Upper lobe of right lung (tissue), 1 donor: ENCODE measurements around the gene RFX3. TPM values are rescaled to one million over a fixed set of nuclear protein-coding genes. Genes with fewer than 3 reads are reported as not detected.

ENCODE experiments used
- ATAC-seq: fragments of 200-7000 bp; cut with Tn5 transposase; one replicate; pipeline ENCODE4 v1.9.1; 2020; ENCODE audit warnings: mild to moderate bottlenecking, moderate library complexity
- DNase-seq: peaks from one replicate; pipeline ENCODE4 v3.0.0-alpha.2; 2020
- H3K27ac ChIP-seq: fragments of 200-600 bp; one replicate; pipeline ENCODE4 v1.8.0; 2022
- H3K27me3 ChIP-seq: fragments of 200-600 bp; one replicate; pipeline ENCODE4 v1.8.0; 2022; ENCODE audit warnings: mild to moderate bottlenecking
- H3K36me3 ChIP-seq: fragments of 200-600 bp; one replicate; pipeline ENCODE4 v1.8.0; 2022
- H3K4me1 ChIP-seq: fragments of 200-600 bp; one replicate; pipeline ENCODE4 v1.8.0; 2022
- H3K4me3 ChIP-seq: fragments of 200-600 bp; one replicate; pipeline ENCODE4 v1.8.0; 2022; ENCODE audit warnings: mild to moderate bottlenecking
- H3K9me3 ChIP-seq: fragments of 200-600 bp; one replicate; pipeline ENCODE4 v1.8.0; 2022
- intact Hi-C: fragments of 100-400 bp; cut with DNase I; formaldehyde crosslinking; loops from one replicate; pipeline ENCODE4 v1.11.0; 2022
- total RNA-seq: library from RNA; stranded (reverse); fragmentation: NEBNext Ultra II Directional; extraction: Animal tissue kit (Norgen Biotek cat#: 25700); gene quantifications from one replicate; pipeline ENCODE4 v1.2.1, GENCODE V29; 2021
- TF ChIP-seq, protein P1 (sequence below): fragments of 200-600 bp; IDR thresholded peaks from one replicate; pipeline ENCODE4 v1.8.0; 2022; ENCODE audit warnings: antibody characterized with exemption
- donor health status: DM: no; HTN: yes; CAD: no; lungs with severe emphysema.

RFX3 gene
- total RNA-seq, 1 donor from 2014 or later = 13.8 TPM

DNA sequence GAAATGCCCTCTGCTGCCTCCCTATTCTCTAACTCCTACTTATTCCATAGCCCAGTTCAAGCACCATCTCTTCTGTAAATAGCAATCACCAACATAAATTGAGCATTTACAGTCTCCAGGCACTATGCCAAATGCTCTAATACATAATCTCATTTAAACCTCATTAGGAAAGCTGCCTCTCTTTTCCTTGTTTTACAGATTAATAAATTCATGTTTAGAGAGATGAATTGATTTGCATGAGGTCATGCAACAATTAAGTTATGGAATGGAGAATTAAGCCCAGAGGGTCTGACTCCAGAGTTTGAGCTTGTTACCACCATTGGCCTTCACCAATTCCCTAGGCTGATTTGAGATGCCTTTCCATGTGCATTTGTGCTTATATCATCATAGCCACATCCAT lies 23.4 kb upstream of the RFX3 start:
- no peaks in the 10 kb centered on the region for H3K27me3 ChIP-seq
- H3K9me3 ChIP-seq = no peaks in the 10 kb centered on the region
- no peak for DNase-seq
- no peak overlapping the region for H3K4me3 ChIP-seq
- no peak overlapping the region for H3K27ac ChIP-seq
- ATAC-seq = no peak
- intact Hi-C loops = no loop called here
- TF ChIP-seq, protein P1, sequence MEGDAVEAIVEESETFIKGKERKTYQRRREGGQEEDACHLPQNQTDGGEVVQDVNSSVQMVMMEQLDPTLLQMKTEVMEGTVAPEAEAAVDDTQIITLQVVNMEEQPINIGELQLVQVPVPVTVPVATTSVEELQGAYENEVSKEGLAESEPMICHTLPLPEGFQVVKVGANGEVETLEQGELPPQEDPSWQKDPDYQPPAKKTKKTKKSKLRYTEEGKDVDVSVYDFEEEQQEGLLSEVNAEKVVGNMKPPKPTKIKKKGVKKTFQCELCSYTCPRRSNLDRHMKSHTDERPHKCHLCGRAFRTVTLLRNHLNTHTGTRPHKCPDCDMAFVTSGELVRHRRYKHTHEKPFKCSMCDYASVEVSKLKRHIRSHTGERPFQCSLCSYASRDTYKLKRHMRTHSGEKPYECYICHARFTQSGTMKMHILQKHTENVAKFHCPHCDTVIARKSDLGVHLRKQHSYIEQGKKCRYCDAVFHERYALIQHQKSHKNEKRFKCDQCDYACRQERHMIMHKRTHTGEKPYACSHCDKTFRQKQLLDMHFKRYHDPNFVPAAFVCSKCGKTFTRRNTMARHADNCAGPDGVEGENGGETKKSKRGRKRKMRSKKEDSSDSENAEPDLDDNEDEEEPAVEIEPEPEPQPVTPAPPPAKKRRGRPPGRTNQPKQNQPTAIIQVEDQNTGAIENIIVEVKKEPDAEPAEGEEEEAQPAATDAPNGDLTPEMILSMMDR = no peak
- no peaks in the 10 kb centered on the region for H3K36me3 ChIP-seq
- no peaks in the 10 kb centered on the region for H3K4me1 ChIP-seq

DNA sequence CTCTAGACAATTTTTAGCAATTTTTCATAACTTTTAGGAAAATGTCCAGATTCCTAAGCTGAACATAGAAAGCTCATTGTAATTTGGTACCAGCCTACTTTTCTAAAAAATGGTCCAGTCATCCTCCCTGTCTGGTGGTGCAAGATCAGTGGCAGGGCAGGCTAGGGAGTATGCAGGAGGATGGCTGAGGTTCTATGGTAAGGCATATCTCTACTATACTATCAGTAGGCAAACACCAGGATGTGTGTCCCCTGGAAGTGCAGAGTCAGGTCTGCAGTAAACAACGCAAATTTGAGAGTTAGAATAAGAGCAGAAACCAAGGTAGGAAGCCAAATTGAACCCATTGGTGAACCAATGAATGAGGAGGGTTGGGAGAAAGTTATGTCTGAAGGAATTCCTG lies 22.8 kb upstream of the RFX3 start:
- no peak for ATAC-seq
- no peaks in the 10 kb centered on the region for H3K4me1 ChIP-seq
- H3K27me3 ChIP-seq = no peaks in the 10 kb centered on the region
- H3K27ac ChIP-seq = no peak overlapping the region
- intact Hi-C loops = no loop called here
- H3K9me3 ChIP-seq = no peaks in the 10 kb centered on the region
- no peak overlapping the region for H3K4me3 ChIP-seq
- H3K36me3 ChIP-seq = no peaks in the 10 kb centered on the region
- TF ChIP-seq, protein P1 = no peak
- DNase-seq = no peak

DNA sequence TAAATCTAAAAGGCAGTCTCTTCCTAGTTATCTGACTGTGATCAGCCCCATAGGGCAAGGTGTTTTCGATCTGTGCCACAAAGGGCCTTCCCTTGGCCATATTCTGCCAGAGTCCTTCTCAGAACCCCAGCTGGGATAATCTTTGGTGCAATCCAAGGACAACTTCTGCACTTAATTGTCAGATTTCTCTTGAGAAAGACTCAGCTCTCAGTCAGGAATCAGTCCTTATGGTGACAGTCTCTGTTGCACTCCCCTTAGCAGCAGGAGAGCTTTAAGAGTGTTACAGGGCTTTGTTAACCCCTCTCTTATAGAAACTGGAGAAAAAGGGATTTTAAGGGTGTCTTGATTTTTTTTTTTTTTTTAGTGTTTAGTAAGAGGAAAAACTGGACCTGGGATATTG lies 15.4 kb upstream of the RFX3 start:
- DNase-seq = no peak
- H3K27me3 ChIP-seq = no peaks in the 10 kb centered on the region
- no peak overlapping the region for H3K4me3 ChIP-seq
- ATAC-seq = no peak
- H3K9me3 ChIP-seq = no peaks in the 10 kb centered on the region
- intact Hi-C loops = no loop called here
- H3K4me1 ChIP-seq = no peaks in the 10 kb centered on the region
- TF ChIP-seq, protein P1 = no peak
- H3K27ac ChIP-seq = no peak overlapping the region
- no peaks in the 10 kb centered on the region for H3K36me3 ChIP-seq

DNA sequence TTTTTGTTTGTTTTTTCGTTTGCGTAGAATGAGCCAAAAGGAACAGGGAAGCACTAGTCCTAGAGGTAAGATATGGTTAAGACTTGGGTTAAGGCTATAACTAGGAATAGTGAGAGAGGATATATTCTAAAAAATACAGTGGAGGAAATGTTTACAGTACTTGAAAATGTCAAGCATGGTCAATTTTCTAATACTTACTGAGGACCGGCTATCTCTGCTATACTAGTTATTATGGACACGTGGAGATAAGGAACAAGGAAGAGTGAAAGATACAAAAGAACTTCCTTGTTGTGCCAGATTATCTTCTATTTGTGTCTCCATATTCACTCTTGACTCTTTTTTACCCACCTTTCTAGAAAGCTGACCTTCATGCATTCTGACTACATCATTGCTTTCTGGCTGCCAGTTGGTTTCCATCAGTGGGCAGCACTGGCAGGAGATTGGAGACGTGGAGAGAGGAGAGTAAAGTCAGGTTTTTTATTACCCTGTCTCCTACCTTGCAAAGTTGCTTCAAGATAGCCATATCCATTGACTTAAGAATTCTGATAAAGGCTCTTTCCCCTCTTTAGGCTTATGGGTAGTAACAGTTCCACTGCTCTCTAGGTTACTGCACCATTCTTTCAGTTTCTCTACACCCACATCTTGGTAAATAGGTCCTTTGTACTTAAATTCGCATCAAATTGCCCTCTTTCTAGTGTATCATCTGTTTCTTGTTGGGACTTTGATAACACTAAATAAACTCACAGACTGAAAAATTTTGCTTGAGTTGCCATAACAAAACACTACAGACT lies 9.0 kb upstream of the RFX3 start:
- ATAC-seq = no peak
- Histone ChIP-seq H3K4me3 (no peak overlapping the region), H3K9me3 (no peaks in the 10 kb centered on the region), H3K27me3 (no peaks in the 10 kb centered on the region), H3K4me1 (peaks cover under 1% of the 10 kb centered on the region), H3K36me3 (no peaks in the 10 kb centered on the region), H3K27ac (no peak overlapping the region)
- DNase-seq = no peak
- TF ChIP-seq, protein P1 = no peak
- intact Hi-C loops = no loop called here

DNA sequence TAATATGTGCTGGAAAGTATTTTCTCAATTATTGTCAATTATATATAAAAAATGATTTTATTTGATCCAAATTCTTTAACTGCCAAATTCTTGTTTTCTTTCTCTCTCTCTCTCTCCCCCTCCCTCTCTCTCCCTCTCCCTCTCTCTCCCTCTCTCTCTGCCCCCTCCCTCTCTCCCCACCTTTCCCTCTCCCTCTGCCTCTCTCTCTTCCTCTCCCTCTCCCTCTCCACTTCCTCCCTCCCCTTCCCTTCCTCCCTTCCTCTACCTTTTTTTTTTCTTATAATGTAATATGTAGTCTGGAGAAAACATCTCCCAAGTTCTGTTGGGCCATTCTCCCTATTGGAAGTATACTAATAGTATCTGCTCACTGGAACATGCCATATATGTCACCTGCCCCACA lies 6.4 kb upstream of the RFX3 start:
- no peak for ATAC-seq
- Histone ChIP-seq H3K27me3 (no peaks in the 10 kb centered on the region), H3K36me3 (no peaks in the 10 kb centered on the region), H3K27ac (no peak overlapping the region), H3K4me3 (no peak overlapping the region), H3K4me1 (peaks cover 20% of the 10 kb centered on the region), H3K9me3 (no peaks in the 10 kb centered on the region)
- TF ChIP-seq, protein P1 = no peak
- no peak for DNase-seq
- intact Hi-C loops = no loop called here
